ENCODE measurements around the gene SSB.
"Not testable (repeated sequence)": the region's sequence is repeated elsewhere in the genome, so short reads cannot be mapped to it uniquely, and the experiment has no call there.

The SSB gene
- 48.6 to 162 (median 86.6) reads per million in 18 experiments for total RNA-seq

- DNase-seq = peak; percentile 85 to 90
Measured at GRCh38 chr2:169798718-169799592, at the start of gene SSB. Gene SSB (plus strand): TSS chr2:169798871. CDS start chr2:169800961, 2,090 bp downstream.

DNA sequence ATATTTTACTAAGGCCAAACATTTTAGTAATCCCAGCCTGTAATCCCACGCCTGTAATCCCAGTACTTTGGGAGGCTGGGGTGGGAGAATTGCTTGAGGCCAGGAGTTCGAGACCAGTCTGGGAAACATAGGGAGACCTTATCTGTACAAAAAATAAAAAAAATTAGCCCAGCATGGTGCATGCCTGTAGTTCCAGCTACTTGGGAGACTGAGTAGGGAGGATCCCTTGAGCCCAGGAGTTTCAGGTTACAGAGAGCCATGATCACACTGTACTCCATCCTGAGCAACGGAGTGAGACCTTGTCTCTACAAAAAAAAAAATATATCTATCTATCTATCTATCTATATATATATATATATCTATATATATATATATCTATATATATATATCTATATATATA is 45.9 kb upstream of the SSB start:
- DNase-seq = no peak

GRCh38 chr2:169755083-169755870 is 43.4 kb upstream of the SSB start:
- no peak for DNase-seq

DNA sequence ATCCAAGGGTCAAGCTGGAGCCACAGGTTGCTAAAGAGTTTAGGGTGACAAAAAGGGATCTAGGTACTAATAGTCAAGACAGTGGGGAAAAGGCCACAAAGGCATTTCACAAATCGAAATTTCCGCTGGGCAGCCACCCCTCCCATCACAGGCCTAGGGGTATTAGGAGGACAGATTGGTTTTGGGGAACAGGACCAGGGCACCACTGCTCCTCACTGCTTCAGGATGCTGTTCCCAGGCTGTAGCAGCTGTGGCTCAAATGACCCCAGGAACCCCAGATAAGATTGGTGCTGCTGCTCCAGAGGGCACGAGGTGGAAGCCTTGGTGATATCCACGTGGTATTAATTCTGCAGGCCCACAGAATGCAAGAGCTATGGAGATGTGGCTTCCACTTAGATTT is 42.3 kb upstream of the SSB start:
- DNase-seq = no peak

- no peak for DNase-seq
Measured at GRCh38 chr2:169757356-169757755, 41.3 kb upstream of the SSB start.

GRCh38 chr2:169757778-169758177 is 40.9 kb upstream of the SSB start:
- DNase-seq = no peak

DNA sequence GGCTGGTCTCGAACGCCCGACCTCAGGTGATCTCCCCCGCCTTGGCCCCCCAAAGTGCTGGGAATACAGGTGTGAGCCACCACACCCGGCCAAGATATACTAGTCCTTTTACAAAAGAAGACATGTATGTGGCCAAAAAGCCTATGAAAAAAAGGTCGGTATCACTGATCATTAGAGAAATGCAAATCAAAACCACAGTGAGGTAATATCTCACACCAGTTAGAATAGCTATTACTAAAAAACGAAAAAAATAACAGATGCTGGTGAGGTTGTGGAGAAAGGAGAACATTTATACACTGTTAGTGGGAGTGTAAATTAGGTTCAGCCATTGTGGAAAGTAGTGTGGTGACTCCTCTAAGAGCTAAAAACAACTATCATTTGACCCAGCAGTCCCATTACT is 38.7 kb upstream of the SSB start:
- no peak for DNase-seq

GRCh38 chr2:169760798-169761197 is 37.9 kb upstream of the SSB start:
- DNase-seq = not testable (repeated sequence)

DNA sequence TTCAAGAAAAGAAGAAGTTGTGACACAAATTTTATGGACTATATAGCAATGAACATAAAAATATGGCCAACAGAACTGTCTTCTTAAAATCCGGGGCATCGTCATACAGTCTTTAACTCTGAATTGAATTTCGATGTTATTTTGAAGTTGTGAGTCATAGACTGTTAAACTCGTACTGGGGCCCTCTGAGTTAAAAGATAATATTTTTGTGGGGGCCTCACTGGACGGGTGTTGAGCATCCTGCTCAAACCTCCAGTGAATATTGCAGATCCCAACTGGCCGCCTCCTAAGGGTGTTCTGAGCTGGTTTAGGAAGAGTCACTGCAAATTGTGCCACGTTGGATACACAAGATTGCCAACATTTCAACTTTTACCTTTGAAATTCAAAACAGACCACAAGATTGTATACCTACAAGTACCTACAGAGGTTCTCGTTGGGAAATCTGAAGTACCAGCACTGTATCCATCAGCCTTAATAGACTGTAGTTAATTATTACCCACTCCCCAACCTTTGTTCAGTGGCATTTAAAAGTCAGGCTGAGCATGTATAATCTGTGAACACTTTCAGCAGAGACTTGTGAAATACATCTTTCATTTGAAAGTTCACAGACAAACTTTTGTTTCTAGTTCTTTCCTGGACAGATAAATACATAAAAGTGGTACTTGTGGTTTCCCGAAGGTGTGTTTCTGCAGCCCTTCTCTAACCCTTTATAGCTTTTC is 37.3 kb upstream of the SSB start:
- DNase-seq = no peak

DNA sequence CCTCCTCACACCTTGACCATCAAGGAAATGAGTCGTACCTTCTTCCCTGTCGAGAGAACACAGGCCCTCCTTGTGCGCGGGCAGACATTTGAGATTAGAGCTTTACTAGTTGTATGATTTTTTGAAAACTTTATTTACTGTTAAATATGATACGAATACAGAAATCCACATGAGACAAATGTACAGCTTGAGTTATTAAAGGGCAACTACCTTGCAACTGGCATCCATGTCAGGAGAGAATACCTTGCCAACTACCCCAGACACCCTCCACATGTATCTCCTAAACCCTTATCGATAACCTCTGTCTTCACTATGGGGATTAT is 36.7 kb upstream of the SSB start:
- no peak for DNase-seq

GRCh38 chr2:169765523-169765922 is 33.1 kb upstream of the SSB start:
- no peak for DNase-seq

GRCh38 chr2:169767243-169767888 is 31.3 kb upstream of the SSB start:
- peak; percentile 51 to 60 for DNase-seq

- DNase-seq = peak in 1 of 2 donors; percentile 7
Measured at GRCh38 chr2:169768262-169768995, 30.2 kb upstream of the SSB start.

- DNase-seq = peak; percentile 2 to 12
Measured at GRCh38 chr2:169771021-169771420, 27.6 kb upstream of the SSB start.

DNA sequence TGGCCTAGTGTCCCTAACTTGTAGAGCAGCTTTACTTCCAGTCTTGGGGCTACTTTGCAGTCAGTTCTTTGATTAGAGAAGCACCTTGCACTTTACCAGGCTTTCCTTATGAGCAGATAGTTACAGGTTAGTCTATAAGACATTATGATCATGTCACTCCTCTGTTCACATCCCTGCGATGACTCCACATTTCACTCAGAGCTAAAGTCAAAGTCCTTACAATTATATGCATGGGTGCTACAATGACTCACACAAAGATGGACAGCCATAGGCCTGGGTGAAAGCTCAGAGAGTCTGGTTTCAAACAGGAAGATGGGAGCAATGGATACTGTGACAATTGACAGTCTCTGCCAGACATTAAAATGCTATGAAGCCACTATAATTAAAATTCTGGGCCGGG is 27.1 kb upstream of the SSB start:
- DNase-seq = no peak

GRCh38 chr2:169772651-169773050 is 26.0 kb upstream of the SSB start:
- no peak for DNase-seq

- DNase-seq = no peak
Measured at GRCh38 chr2:169775354-169775753, 23.3 kb upstream of the SSB start.

DNA sequence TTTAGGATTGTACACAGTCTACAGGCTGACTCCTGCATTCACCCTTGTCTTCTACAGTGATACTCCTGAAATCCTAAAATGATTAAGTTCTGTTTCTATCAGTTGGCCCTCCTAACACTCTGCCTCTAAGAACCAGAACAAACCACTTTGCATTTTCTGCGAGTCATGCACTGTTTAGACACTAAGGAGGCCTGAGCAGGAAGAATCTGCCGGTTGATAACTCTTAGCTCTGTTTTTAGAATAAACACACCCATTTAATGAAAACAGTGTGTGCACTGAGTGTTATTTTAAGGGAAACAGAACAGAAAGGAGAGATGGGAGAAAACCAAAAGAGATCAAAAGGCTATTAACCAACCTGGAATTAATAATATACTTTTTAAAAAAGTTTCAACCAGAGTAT is 22.9 kb upstream of the SSB start:
- DNase-seq = no peak

DNA sequence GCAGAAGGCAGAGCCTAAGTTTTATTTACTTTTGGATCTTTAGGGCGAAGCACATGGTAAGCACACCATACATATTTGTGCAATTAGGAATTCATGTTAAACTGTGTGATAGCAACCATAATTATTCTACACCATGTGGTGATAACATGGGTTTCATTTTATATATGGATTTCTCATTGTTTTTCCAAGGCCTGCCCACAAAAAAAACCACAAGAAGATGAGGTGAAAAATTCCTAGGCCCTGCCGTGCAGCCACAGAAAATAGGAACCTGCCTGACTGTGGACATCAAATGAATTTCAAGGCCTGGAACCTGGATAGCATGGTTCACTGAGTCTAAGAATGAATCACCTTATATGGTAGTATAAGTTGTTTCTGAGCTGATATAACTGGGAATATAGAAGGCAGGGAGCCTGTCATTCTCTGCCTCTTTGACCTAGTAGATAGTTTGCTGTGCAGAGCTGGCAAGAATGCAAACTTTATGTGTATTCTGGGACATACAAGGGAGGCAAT is 22.4 kb upstream of the SSB start:
- no peak for DNase-seq

DNA sequence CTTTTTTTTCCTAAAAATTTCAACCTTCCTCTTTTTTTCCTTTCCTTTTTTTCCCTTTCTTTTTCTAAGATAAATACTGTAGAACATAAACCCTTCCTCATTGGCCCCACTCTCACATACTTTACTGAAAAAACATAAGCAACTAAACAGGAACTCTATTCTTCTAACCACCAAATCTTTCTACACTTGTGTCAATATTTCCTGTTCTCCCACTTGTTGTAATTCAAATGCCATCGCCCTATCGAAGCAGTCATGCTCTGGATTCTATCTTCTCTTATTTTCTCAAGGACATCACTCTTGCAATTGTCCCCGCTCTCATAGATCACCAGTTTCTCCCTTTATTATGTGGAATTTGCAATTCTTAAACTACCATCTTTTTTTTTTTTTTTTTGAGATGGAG is 20.2 kb upstream of the SSB start:
- peak; percentile 29 to 56 for DNase-seq

DNA sequence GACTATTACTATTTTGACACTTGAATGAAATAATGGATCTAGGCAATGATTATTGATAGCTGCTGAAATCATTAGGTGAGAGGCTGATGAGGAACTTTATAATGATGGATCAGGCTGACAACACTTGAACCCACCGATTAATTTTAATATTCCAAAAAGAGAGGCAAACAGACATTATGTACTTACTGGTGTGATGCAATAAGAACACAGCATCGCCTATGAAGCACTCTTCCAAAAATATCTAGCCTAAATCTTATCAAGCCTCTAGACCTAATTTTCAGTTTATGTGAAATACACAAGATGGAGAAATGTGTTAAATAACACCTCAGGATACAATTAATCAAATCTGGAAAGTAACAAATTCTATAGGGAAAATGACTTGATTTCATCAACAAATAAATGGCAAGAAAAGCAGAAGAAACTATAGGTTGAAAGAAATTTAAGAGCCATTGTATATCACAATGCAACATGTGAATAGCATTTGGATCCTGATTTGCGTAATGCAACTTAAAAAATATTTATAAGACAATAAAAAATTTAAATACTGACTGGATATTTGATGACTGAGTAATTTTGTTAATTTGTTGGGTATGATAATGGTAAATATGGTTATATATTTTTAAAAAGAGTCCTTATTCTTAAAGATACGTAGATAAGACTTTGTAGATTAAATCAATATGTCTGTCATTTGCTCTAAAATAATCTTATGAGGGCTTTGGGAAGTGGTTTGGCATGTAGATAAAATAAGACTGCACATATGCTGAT is 17.2 kb upstream of the SSB start:
- no peak for DNase-seq
